Tibial nerve (tissue), 3 donors: Measurements from ENCODE around the gene MED13L.

Source experiments
- CTCF ChIP-seq, 5 experiments: fragments of 200-600 bp in 3 of 5; fragments of 450-650 bp in 2 of 5; sonication (generic) in 3 of 5; IDR thresholded peaks; one replicate each; pipeline ENCODE4 v1.5.1; 2016 to 2019; ENCODE audit warnings: antibody characterized with exemption in 5 of 5, mild to moderate bottlenecking in 3 of 5, moderate library complexity in 2 of 5
- POLR2A ChIP-seq, 2 donors: fragments of 450-650 bp; IDR thresholded peaks; one replicate each; pipeline ENCODE4 v1.6.1; 2017; ENCODE audit warnings: antibody characterized with exemption in 2 of 2, mild to moderate bottlenecking in 2 of 2, moderate library complexity in 2 of 2

GRCh38 chr12:116194935-116195431, 82.5 kb downstream of the MED13L start:
- TF ChIP-seq POLR2A (IDR thresholded peaks at IDR 0.05): no peak
- TF ChIP-seq CTCF (IDR thresholded peaks at IDR 0.05): no peak
